T-helper 9 cell (primary cell): ENCODE data around the gene GNG3.
A peak's percentile ranks its signal among the peaks of the same experiment; 100 is the strongest.
"Not testable (repeated sequence)": the region's sequence is repeated elsewhere in the genome, so short reads cannot be mapped to it uniquely, and the experiment has no call there.

Experiments used
- DNase-seq: peaks from one replicate; pipeline ENCODE4 v3.0.0-alpha.2; 2020
- total RNA-seq, 2 donors: gene quantifications; one replicate each; lab custom pipeline; 2026; lab: John Stamatoyannopoulos, UW

Gene GNG3
- 0 reads per million in 2 donors for total RNA-seq

DNA sequence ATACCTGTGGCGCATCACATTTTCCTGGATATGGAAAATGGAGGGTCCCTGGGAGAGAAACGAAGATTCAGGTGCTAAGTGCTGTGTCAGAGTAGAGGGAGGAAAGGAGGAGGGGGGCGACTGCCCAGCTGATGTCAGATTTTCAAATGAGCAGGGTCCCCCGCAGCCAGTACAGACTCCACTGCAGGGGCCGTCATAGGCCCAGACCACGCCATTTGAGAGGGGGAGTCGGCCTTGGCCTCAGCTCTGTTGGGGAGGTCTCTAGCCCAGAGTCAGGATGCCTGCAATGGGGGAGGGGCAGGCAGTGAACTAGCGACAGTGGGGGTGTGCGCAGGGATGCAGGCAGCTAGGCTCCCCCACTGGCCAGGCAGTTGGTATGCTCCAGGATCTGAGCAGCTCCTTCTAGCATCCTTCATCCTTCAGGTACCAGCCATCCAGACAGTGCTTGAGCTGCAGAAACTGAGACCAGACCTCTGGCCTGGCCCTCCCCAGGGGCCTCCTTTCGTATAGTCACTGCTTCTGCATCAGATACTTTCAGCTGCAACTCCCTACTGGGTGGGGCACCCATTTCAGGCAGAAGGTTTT is at the start of gene GNG3, which contains the start of gene BSCL2:
Gene GNG3 (plus strand): TSS at position 400 of the 585 bp plus-strand sequence. CDS start 620 bp downstream, outside the sequence.
Gene BSCL2 (minus strand): TSS at position 148 of the 585 bp plus-strand sequence. CDS start 229 bp downstream, outside the sequence.
- no peak for DNase-seq

DNA sequence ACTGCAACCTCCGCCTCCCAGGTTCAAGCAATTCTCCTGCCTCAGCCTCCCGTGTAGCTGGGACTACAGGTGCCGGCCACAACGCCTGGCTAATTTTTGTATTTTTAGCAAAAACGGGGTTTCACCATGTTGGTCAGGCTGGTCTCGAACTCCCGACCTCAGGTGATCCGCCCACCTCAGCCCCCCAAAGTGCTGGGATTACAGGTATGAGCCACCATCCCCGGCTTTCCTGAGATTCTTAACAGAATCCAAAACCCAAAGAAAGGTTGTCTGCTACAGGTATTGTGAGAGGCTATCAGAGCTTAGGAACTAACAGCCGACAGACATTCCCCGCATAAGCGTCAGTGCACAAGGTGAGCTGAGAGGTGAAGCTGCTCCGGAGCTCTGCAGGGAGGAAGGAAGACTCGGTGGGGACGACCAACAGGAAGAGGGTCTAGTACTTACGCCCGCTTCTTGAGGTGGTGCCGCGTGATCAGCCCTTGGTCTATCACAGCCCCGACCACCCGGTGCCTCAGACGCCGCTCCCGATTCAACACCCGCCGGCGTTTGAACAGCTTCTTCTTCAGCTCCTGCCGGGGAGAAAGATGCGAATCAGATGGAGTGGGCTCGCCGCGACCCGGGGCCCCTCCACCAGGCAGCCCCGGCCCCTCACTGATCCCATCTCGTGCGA is 42.9 kb upstream of the GNG3 start:
- DNase-seq, result peak; percentile 37

DNA sequence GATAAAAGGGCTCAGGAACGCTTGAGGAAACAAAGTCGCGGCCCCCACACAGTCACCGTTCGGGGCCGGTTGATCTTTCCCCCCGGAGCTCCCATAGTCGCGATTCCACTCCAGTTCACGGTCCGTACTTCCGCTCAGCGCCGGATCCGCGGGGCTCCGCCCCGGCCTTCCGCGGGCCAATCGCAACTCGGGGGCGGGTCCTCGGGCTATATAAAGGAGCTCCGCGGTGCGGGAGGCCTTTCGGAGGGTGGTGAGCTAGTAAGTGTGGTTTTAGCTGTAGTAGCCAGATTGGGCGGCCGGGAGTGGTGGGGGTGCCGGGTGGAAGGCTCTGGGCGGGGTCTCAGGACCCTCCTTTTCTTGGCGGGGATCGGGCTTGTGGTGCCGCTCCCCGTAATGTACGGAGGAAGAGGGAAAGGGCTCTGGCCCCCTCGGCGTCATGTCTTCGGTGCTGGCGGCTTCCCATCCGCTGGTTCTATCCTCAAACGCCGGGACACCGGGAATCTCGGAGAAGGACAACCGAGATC is 42.3 kb upstream of the GNG3 start, which contains the start of the genes C11orf98 and CSKMT:
Gene C11orf98 (minus strand): TSS at position 136 of the 524 bp plus-strand sequence. CDS start 41 bp downstream, at position 95.
Gene CSKMT (plus strand): TSS at position 238 of the 524 bp plus-strand sequence. CDS start 568 bp downstream, outside the sequence.
- peak; percentile 93 for DNase-seq

DNA sequence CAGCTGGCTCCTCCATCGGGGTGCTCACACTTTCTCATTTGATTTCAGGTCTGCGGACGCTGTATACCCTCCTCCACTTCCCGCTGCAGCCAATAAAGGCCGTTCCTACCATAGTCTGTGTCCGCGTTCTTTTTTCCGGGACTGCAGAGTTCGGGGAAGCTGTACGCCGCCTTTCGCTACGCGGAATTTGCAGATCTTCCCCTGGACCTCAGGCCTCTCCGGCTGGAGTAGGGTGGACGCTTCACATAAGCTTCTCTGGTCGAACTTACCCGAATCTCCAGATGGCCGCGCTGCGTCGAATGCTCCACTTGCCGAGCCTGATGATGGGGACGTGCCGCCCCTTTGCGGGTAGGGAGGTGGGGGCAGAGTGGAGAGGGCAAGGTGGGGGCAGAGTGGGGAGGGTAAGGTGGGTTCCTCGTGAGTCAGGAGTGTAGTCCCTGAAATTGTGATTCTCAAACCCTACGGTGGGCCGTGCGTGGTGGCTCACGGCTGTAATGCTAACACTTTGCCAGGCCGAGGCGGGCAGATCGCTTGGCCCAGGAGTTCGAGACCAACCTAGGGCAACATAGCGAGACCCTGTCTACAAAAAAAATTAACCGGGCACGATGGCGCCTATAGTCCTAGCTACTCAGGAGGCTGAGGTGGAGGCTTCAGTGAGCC is 41.7 kb upstream of the GNG3 start:
- peak; percentile 52 for DNase-seq

DNA sequence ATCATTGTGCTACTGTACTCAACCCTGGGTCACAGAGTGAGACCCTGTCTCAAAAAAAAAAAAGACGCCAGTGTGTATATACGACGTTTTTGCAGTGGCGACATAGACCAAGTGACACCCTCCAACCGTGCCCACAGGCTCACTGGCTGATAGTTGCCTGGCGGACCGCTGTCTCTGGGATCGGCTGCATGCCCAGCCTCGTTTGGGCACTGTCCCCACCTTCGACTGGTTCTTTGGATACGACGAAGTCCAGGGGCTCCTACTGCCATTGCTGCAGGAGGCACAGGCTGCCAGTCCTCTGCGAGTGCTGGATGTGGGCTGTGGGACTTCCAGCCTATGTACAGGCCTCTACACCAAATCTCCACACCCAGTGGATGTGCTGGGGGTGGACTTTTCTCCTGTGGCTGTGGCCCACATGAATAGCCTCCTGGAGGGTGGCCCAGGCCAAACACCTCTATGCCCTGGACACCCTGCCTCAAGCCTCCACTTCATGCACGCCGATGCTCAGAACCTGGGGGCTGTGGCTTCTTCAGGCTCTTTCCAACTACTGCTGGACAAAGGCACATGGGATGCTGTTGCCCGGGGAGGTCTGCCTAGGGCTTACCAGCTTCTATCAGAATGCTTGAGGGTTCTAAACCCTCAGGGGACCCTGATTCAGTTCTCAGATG is 41.1 kb upstream of the GNG3 start:
- no peak for DNase-seq

DNA sequence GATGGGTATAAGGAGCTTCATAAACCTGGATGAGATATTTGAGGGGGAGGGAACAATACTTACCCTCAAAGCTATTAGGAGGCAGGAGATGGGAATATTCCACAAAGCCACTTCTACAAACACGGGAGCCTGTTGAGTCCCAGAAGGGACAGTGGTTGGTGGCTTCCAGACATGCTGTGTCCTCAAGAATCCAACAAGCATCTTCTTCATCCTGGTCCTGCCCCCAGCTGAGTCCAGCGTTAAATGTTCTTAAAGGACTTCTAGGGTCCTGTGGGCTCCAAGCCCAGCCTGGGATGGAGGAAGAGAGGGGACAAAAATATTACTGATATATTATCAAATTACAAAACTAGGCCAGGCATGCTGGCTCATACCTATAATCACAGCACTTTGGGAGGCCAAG is 40.0 kb upstream of the GNG3 start:
- no peak for DNase-seq

DNA sequence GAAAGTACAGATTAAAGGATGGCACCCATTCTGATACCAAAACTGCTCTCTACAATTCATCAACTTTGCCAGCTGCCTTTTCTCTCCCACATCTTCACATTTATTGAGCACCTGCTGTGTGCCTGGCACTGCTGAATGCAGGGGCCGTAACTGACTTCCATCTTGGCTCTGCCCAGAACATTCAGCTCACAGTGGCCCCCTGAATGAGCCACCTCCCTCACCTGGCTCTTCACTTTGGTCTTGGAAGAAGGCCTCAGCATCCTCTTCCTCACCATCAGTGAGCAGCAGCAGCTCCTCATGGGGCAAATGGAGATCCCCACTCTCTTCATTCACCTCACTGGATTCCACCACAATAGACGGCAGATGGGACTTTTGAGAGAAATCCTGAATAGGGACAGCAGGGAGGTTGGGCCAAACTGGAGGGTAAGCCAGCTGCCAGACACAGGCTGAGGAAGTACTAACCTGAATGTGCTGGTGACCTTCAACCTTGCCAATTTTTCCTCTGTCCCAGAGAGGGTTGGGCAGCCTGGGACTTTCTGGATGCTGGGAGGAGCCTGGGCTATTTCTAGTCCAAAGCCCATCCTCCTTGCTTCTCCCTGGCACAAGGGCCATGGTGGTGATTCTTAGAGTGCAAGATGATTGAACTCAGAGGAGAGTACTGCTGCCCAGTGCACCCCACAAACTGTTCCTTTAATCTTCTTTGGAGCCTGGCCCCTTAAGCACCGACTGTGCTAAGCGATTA is 37.9 kb upstream of the GNG3 start:
- no peak for DNase-seq

DNA sequence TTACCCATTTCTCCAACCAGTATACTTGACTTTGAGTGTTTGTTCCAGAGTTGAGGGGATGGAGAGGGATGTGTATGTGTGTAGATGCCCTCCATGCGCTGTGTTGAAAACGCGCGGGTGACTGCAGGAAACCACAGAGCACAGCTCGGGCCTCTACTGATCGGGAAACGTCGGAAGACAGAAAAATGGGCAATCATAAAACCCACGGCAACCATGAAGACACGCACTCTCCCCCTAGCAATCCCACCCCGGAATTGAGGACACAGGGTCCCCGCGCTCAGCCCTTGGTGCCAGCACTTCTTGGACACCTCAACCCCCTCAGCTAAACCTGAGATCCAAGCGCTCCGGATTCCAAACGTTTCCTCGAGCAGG is 36.3 kb upstream of the GNG3 start:
- no peak for DNase-seq

DNA sequence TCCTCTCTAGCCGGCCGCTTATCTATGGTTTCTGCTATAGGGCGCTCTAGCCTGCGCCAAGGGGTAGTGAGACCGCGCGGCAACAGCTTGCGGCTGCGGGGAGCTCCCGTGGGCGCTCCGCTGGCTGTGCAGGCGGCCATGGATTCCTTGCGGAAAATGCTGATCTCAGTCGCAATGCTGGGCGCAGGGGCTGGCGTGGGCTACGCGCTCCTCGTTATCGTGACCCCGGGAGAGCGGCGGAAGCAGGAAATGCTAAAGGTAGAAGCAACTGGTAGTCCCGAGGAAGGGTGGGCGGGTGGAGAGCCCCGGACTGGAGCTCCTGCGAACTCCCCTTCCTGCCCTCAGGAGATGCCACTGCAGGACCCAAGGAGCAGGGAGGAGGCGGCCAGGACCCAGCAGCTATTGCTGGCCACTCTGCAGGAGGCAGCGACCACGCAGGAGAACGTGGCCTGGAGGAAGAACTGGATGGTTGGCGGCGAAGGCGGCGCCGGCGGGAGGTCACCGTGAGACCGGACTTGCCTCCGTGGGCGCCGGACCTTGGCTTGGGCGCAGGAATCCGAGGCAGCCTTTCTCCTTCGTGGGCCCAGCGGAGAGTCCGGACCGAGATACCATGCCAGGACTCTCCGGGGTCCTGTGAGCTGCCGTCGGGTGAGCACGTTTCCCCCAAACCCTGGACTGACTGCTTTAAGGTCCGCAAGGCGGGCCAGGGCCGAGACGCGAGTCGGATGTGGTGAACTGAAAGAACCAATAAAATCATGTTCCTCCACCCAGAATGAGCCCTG is 35.7 kb upstream of the GNG3 start, which contains the start of the genes LBHD1 and UQCC3:
Gene LBHD1 (minus strand): TSS at position 660 of the 782 bp plus-strand sequence. CDS start 2,236 bp downstream, outside the sequence.
Gene UQCC3 (plus strand): TSS at position 66 of the 782 bp plus-strand sequence. CDS start 73 bp downstream, at position 139.
- DNase-seq, result peak; percentile 55

DNA sequence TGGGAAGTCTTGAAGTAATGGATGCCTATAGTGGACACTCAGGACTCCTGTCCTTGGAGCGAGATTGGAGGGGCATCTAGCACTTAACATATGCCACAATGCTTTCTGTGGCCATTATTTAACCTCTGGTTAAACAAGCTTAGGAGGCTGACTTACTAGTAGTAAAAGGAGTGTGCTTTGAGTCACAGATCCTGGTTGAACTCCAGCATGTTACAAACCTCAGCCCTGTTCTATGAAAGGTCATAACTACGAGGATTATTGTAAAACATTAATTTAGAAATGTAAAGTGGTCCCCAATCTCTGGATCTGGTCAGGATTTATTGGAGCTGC is 34.3 kb upstream of the GNG3 start:
- no peak for DNase-seq

DNA sequence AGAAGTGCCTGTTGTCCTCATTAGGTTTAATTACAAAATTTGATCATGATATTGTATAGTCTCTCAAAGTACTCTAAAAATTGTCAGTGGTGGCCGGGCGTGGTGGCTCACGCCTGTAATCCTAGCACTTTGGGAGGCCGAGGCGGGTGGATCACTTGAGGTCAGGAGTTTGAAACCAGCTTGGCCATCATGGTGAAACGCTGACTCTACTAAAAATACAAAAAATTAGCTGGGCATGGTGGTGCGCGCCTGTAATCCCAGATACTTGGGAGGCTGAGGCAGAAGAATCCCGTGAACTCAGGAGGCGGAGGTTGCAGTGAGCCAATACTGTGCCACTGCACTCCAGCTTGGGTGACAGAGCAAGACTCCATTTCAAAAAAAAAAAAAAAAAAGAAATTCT is 32.1 kb upstream of the GNG3 start:
- not testable (repeated sequence) for DNase-seq

DNA sequence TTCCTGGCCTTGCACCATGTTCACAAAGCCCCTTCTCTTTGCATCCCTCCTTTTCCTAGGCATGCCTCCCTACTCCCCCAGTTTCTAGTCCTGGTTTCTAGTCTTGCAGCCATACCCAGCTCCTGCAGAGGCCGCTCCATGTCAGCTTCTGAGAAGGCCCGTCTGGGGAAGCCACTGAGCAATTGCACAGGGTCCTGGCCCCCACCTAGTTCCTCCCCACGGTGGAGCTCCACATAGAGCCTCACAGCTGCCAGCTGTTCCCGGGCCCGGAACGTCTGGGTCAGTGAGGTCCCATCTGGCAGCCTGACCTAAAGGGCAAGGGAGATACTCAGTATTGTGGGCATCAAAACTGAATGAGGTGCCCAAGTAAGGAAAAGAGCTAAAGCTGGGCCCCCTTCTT is 30.8 kb upstream of the GNG3 start:
- DNase-seq, result no peak

DNA sequence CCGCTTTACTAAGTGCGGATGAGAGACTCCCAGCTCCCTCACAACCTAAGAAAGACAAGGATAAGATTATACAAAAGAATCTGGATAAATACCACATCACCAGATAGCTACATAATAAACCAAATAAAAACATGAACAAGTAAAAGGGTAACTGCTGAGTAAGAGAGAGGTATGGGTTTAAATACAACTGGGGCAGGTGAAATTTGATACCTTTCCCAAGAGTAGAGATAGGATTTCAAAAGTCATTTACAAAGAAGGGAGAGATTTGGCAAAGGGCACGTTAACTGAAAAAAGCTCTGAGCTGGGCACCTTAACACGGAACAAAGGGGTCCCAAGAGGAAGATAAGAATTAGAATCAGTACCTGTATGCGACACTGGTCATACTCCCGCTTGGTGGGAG is 30.3 kb upstream of the GNG3 start:
- DNase-seq, result no peak

DNA sequence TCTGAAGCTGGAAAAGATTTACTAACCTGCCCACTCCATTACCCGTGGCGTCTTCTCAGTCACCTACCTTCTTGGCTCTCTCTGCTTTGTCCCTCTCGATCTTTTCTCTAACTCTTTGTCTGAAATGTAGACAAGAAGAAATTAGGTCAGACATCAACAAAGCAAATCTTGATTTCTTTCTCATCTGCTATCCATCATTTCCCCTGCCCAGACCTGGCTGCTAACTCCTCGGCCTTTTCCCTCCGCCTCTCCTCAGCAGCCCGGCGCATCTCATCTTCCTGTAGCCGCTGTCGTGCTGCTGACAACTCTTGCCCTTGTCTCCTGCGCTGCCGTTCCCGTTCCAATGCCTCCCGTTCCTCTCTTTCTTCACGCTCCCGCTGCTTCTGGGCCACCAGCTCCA is 29.8 kb upstream of the GNG3 start:
- no peak for DNase-seq

DNA sequence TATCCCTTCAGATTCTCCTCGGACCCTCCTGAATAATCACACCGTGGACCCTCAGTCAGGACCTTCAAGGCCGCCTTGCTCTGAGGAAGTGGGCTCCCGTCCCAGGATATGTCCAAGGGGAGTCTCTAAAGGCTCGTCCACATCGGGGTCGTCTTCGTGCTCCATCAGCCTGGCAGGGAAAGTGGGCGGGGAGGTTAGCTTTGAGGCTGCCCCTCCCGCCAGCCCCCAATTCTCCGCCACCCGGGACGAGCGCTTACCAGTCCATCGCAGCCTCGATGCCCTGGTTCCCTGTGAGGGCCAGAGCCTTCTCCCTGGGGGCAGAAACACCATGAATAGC is 29.1 kb upstream of the GNG3 start:
- DNase-seq, result no peak

DNA sequence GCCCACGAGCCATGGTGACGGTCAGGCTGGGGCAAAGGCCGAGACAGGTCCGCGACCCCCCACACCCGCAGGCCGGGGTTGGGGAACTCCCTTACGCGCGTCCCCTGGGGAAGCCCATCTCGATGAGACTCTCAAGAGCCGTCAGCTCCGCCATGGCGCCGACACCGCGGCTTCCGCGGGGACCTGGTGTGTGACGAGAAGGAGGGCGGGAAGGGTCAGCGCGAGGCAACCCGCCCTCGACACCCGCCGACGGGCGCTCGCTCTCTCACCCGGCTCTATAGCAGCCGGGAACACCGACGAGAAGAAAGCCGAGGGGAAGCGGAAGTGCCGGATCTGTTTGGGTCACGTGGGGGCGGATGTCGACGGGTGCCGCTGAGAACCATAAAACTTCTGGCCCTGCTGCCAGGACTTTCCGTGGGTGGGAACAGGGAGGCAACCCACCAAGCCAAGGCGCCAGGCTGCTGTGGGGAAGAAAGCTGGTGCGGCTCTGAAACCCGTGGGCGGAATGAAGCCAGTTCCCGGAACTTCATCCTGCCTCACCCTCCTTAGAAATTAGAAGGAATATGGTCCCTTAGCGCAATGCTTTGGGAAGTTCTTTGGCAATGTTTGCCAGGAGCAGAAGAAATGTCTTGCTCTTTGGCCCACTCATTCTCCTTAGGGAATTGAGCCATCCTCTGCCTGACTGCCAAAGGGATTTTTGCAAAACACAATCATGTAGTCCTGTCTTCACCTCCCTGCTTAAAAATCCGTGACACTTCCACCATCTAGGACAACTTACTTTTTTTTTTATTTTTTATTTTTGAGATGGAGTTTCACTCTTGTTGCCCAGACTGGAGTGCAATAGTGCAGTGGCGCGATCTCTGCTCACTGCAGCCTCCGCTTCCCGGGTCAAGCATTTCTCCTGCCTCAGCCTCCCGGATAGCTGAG is 28.4 kb upstream of the GNG3 start, which contains the start of gene UBXN1:
Gene UBXN1 (minus strand): TSS at position 304 of the 927 bp plus-strand sequence. CDS start 150 bp downstream, at position 154.
- DNase-seq, result peak; percentile 75

DNA sequence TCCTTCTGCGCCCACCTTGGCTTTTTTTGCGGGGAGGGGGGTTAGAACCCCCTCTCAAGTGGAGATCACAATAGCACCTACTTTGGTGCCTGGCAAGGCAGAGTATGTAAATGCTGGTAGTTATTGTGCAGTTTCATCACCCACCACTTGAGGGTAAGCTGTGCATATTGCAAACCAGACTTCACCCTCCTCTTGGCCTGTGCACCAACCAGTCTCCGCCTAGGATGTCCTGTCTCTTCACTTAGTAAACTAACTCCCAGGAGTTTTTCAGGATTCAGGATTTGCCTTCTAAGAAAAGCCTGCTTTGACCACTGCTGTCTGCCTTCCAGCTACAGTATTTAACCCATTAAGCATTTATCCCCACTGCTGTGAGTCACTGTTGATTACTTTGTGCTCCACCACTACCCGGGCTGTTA is 26.6 kb upstream of the GNG3 start:
- DNase-seq, result no peak

DNA sequence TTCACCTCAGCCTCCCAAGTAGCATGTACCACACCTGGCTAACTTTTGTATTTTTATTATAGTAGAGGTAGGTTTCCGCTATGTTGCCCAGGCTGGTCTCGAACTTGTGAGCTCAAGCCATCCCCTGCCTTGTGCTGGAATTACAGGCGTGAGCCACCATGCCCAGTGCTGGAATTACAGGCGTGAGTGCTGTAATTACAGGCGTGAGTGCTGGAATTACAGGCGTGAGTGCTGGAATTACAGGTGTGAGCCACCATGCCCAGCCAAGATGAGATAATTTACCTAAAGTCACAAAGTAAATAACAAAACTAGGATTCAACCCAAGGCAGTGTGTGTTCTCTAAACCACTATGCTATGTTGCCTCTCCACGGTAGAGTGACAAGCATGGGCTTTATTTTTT is 25.0 kb upstream of the GNG3 start:
- no peak for DNase-seq

DNA sequence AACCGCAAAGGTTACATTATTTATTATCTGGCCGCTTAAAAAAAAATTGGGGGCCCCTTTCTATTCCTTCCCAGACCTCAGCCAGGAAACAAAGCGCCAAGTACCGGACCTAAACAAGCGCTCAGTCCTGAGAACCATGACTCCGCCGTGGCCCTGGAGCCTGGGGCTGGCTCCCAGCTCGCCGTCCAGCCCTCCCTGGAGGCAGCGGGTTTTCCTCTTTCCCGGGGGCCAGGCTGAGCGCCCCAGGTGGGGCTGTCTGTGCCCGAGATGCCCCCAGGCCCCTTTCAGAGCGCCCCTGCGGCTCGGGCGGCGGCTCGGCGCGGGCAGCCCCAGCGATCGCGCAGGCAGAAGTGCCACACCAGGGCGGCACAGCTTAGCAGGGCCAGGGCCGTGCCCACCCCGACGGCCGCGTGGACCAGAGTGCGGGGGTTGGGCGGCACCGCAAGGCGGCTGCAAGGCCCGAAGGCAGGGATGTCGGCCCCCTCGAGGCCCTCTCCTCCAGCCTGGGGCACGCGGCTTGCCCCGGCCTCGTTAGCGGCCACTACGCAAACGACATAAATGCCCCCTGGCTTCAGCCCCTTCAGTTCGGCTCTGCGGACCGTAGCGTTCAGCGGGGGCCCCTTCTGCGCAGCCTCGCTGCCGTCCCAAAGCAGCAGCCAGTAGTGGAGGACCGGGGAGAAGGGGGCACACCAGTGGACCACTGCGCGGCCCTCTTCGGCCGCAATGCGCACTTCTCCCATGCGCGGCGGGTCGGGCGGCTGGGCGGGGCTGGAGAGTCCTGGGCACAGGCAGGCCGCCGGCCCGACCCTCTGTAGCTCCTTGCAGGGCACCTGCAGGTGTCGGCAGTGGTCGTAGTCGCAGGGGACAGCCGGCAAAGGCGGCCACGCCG is 19.7 kb upstream of the GNG3 start:
- no peak for DNase-seq
